ENCODE data around the gene PFKP. TPM values are rescaled to one million over a fixed set of nuclear protein-coding genes. Genes with fewer than 3 reads are reported as not detected.

PFKP gene
- polyA plus RNA-seq (2013, experiment 1 of 2; ENCODE audit: insufficient read length) = 539 TPM
- polyA plus RNA-seq (2013, experiment 2 of 2; ENCODE audit: insufficient read length) = 453 TPM

DNA sequence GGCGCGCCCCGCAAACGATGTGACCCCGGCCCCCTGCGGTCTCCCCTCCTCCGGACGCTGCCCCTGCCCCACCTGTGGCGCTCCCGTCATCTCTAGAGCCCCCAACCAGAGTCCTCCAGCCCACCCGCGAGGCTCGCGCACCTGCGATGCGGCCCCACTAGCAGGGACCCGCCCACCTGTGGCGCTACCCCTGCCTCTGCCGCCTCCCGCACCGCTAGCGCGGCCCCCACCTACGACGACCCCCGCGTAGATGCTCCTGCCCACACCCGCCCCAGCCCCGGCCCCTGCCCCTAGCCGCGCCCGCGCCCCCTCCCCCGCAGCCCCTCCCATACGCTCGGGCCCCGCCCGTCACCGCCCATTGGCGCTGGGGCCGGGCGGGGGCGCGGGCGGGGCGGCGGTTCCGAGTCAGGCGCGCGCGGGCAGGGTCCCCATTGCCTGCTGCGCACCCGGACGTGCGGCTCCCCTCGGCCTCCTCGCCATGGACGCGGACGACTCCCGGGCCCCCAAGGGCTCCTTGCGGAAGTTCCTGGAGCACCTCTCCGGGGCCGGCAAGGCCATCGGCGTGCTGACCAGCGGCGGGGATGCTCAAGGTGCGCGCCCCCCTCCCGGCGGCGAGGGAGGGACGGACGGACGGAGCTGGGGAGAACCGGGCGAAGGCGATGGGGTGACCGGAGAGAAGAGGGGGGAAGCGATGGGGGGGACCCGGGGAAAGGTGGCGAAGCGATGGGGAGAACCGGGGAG lies at the start of gene PFKP:
Gene PFKP, plus strand, starts transcription at position 431 of the 741 bp plus-strand sequence. Its CDS starts 48 bp downstream, at position 479.
- DNase-seq = peak; percentile 50

DNA sequence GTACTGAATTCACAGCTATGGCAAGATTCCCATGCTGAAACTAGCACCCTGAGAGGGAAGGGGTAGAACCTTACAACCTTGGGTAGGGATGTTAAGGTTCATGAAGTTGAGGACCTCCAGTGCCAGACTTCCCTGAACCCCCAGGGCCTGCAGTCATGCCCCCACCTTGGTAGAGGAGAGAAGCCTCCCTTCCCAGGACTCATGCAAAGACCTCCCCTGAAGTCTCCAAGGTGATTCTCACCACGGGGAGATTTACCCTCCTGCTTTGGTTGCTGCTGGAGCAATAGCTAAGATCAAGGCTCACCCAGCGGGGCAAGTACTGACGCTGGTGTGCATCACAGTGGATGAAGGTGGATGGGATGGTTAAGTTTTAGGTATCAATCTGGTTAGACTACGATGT lies 49.1 kb upstream of the PFKP start:
- no peak for DNase-seq

DNA sequence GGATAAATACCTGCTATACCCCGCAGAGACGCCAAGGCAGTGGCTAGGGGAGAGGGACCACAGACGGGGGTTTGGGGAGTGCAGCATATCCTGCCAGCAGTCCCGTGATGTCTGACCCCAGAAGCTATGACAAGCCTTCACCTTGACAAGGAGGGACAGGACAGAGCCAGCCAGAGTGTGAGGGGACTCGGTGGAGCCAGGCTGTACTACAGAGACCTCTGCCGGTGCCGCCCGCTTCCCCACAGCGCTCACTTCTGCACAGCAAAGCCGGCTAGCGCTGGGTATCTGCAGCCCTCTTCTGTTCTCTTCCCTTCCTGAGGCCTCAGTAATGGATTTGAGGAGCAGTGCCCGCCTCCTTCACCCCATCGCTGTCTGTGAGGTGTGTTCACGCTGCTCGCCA lies 47.0 kb upstream of the PFKP start:
- no peak for DNase-seq

DNA sequence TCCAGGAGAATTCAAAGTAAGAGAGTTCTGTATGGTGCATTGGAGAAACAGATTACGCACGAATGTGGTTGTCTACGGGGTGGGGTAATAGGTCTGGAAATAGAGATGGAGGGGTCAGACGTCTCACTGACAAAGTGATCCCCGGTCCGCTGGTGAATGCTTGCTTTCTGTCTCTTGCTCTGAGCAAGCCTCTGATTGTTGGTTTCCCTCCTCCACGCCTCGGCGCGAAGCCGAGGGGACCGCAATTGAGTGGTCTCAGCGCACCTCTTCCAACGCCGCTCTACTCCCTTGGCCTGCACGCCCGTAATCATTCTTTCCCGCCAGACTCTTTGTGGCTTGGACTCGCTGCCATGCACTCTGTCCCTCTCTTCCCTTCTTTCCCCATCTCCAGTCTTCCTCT lies 46.5 kb upstream of the PFKP start:
- DNase-seq = no peak

DNA sequence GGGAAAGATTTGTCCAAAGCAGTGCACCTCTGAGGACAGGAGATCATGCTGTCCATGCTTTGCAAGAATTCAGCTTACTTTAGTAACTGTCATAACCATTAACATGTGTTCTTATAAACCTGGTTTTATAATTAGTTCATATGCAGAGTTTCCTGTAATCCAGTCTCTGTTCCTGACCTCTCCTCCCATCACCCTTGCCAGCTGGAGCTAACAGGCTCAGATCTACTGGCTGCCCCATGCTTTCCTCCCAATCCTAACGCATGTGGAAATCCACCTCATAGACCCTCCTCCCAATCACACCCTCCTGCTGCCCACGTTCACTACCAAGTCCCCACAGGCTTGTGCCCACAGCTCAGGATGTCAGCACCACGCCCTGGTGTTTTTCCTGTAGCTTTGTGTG lies 45.3 kb upstream of the PFKP start:
- DNase-seq = no peak

DNA sequence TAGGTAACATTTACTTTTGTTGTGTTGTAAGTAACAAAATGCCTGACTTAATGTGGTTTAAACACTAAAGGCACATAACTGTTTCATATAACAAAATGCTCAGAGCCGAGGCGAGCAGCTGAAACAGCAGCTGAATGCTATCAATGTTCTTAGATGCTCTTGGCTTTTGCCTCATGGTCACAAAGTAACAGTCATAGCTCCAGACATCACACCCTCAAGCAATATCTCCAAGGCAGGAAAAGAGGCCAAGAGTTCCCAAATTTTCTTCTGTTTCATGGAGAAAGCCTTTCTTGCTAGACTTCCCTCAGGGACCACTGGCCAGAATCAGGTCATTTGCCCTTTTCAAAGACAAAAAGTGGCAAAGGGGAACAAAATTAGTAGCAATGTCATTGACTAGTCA lies 43.5 kb upstream of the PFKP start:
- DNase-seq = no peak

DNA sequence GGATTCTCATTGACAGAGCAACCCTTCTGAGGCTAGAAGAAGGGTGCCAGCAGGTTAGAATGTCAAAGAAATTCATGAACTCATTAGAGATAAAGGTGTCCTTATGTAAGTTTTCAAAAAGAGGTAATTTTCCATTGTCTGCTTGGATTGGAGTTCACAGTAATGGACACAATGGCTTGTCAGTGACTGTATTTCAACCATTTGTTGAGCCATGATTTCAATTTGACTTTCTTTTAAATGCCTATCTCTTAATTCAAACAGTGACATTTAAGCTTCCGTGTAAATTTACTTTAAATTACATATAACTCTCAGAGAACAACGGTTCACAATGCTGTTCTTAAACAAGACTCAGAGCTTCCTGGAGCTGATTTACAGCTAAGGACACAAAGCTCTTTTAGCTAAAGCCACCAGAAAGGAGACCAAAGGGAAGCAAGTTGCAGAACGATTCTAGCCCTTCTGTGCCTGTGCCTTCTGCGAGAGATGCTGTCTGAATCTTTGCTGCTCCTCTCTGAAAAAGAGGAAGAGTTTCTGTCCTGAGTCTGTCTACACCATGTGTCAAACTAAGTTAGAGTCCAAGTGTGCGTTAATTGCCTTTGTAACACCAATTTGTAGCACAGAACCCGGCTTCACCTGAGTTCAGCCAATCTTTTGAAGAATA lies 42.2 kb upstream of the PFKP start:
- no peak for DNase-seq

DNA sequence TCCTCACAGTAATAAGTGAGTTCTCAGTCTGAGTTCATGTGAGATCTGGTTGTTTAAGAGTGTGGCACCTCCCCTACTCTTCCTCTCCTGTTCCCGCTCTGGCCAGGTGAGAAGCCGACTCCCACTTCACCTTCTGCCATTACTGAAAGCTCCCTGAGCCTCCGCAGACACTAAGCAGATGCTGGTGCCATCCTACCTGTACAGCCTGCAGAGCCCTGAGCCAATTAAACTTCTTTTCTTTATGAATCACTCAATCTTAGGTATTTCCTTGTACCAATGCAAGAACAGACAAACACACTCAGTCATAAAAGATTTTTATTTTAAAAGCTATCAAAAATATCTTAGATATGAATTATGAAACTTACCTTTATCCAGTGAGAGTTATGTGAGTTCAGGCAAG lies 39.5 kb upstream of the PFKP start:
- no peak for DNase-seq

DNA sequence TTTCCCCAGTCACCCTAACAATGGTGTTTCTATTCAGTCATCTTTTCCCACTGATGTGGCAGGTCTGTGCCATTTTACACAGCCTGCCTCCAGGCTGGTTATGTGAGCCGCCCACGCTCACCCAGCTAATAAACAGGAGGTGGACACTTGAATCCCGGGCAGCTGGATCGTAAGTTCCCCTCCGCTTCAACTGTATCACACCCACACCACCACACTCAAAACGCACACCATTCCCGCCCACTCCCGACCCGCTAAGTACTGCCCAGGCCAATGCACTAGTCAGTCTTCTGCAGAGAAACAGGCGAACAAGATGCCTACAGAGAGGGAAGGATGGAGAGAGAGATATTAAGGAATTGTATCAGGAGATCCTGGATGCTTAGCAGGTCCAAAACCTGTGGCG lies 38.9 kb upstream of the PFKP start:
- DNase-seq = no peak

DNA sequence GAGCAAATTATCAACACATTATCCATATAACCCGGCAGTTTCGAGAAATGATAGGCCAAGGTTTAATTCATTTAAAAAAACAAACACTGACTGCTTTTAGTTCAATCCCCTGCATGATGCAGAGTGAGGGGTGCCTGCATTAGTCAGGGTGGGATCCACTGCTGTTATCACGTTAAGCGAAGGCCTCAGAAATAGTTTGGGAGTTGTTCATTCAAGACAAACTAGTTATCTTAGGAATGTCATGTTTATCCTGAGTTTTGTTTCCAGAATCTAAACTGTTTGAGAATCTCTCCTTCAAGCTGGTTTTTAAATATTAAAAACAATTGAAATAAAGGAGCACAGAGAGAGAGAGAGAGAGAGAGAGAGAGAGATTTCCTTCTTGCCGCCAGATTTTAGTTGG lies 36.6 kb upstream of the PFKP start:
- peak; percentile 29 for DNase-seq

DNA sequence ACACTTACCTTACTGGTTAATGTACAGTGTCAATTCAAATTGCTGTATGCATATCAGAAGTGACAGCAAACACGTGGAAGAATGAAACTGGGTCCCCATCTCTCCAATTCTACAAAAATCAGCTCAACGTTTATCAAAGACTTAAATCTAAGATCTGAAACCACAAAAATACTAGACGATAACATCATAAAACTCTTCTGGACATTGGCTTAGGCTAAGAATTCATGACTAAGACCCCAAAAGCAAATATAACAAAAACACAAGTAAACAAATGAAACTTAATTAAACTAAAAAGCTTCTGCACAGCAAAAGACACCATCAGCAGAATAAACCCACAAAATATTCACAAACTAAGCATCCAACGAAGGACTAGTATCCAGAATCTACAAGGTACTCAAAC lies 35.9 kb upstream of the PFKP start:
- no peak for DNase-seq

DNA sequence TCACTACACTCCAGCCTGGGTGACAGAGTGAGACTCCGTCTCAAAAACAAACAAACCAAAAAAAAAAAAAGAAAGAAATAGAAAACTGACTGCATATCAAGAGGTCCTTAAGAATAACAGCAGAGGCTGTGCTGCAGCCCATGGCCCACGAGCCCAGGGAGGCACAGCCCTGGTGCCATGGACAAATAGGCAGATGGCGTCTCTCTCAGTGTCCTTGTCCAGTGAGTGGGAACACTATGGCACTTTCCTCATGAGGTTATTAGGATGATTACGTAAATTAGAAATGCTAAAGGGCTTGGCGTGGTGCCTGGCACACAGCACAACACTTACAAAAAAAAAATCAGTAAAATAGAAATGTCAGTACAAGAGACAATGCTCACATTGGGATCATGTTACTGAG lies 33.4 kb upstream of the PFKP start:
- no peak for DNase-seq

DNA sequence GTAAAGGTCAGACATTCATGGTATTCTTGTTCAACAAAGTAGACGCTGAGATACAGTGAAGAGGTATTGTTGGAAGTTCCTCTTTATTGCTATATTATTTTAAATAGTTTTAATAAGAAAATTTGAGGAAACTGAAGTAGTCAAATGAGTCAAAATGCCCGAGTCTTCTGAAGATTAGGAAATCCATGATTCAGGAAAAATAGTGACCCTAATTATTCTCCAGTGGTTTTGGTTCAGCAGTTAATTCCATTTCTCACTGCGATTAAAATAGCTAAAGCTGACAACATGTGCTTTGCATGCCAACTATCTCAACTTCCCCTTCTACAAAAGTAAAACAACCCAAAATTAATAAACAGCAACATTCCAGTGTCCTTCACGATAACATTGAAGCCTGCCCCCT lies 32.7 kb upstream of the PFKP start:
- DNase-seq = no peak

DNA sequence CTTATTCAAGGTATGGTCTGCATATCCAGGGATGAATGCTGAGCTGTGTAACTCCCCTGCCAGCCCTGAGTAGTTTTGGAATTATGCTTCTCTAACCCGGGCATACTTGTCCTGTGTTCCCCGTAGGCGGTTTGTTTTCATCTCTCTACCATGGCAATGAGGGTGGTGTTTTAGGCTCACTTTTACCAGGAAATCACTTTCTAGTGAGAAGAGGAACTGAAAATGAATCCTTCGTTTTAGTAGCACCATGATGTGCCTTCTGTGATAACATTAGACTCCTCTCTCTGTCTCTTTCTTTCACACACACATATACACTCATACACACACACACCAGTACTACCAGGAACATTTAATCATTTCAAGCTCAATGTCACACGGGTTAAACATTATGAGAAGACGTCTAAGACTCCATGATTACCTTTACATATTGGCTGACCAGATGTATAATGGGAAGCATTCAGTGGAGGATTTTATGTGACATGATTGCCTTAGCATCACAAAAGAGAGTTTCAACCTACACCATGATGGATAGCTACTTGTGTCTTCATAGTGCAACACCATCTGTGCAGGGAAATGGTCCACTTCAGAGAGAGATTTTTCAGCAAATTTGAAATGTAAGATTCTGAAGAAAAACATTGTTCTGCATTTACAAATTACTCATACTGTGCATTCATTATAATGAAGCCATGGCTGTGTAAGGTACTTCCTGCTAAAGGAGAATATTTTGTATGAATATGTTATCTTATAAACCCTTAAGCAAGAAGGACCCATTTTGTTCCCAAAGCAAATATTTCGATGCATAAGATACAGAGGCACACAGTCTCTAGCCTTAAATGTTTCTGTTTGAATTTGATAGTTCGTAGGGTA lies 31.0 kb upstream of the PFKP start:
- no peak for DNase-seq

DNA sequence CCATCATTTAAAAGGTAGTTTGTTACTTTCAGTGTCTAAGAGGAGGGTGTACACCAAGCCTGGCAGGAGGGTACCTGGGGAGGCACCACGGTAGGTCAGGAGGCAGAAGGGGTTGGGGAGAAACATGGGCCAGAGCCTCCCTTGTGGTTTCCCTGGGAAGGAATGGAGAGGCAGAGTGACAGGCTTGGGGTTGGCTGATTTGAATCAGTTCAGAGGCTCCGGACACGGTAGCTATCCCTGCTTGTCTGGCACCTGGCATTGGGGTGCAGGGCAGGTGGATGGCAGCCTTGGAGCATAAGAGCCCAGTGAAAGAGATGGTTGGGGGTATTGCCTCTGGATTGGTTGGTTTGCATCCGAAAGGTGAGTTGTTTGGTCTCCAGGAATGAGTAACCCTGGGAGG lies 30.2 kb upstream of the PFKP start:
- no peak for DNase-seq

DNA sequence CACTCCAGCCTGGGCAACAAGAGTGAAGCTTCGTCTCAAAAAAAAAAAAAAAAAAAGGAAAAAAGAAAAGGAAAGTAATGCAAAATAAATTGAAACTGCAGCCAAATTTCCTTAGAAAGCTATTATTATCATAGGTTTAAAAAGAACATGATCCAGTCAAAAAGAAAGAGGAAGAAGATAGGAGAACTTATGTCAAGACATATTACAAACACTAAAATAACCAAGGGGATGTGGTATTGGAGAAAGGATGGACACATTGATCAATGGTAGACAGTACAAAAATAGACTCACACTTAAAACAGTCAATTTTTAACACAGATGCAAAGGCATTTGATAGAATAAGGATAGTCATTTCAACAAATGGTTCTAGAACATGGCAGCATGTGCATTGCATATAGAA lies 27.3 kb upstream of the PFKP start:
- no peak for DNase-seq

DNA sequence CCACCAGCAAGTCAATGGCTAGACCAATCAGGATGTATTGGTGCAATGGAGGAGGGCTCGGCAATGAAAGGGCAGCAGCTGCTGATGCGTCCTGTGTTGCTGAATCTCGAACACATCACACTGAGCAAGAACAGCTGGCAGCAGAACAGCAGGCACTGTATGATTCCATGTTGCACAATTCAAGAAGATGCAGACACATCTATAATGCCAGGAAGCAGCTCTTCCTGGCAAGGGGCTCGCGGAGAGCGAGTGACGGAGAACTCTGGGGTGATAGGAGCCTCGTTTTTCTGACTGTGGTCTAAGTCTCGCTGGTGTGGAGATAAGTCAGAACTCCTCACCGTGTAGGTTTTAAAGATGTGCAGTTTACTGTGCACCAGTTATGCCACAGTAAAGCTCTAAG lies 24.8 kb upstream of the PFKP start:
- no peak for DNase-seq

DNA sequence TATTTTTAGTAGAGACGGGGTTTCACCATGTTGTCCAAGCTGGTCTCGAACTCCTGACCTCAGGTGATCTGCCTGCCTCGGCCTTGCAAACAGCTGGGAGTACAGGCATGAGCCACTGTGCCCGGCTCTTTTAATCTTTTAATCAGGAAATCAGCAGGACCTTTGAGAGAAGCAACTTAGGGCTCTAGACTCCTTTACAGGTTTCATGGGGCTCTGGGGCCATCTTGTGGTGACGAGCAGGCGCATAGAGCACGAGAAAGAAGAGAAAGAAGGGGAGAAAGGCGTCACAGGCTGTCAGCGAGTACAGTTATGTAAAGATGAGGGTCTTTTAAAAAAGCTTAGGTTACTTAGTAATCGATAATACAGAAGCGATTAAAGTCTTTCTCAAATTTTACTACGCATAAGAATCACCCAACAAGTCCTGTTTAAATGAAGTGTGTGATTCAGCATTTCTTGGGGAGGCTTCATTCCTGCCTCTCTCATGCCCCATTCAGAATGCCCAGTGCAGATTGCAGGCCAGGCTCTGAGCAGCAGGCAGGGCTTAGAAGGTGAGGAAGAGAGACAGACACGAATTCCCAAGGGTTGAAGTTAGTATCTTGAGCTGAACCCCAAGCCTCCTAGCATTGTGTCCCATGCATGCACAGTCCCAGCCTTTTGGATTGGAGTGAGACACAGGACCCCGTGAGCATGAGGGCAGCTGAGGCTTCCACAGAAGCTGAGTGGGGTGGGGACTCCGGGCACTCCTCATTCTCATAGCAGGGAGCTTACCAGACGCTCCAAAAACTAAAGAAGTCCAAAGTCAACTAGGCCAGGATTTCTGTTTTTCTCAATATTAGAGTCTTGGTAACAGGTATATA lies 23.6 kb upstream of the PFKP start:
- DNase-seq = peak; percentile 82

DNA sequence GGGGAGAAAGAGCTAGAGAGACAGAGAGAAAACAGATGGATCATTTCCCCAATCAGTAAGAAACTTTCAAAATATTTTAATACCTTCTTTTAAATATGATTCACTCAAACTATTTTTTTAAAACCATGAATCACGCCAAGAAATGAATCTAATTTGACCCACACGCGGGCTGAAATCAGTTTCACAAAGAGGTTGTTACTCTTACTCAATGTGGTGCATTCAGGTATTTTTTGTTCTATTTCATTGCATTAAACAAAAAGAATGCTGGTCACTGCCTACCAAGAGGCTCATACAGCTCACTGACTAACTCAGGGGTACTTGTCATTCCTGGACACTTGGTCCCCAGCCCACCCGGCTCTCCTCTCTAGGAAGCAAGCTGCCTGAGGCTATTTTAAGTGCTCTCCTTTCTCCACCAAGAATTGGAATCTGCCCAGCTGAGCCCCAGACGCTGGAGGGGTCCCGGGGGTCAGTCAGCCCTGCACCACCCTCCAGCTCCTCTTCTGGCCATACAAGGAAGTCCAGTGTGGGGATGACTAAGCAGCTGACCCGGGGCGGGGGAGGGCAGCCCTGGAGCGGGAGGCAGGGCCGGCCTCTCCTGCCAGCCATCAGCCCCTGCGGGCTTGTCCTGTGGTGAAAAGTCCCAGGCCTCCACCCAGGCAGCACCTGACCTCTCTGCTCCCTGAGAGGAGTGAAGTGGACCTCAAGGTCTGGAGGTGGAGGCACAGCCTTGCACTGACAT lies 21.7 kb upstream of the PFKP start:
- peak; percentile 91 for DNase-seq

DNA sequence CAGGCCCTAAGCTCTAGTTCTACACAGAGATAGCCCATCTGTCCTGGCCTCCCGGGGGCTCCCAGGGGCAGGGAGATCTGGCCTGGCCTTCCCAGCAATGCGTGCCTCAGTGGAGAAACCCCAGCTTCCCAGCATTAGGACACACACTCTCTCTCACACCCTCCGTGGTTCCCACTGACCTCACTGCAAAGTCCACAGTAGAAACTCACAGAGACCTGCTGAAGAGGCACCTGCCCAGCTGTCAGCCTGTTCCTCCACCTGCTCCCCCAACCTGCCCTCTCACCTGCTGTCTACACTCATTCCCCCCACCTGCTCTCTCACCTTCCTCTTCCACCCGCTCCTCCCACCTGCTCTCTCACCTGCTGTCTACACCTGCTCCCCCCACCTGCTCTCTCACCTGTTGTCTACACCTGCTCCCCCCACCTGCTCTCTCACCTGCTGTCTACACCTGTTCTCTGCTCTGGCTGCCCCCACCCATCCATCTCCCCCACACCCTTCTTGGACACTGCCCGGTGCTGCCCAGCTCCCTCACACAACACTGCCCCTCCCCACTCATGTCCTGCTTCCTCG lies 21.1 kb upstream of the PFKP start:
- DNase-seq = no peak

DNA sequence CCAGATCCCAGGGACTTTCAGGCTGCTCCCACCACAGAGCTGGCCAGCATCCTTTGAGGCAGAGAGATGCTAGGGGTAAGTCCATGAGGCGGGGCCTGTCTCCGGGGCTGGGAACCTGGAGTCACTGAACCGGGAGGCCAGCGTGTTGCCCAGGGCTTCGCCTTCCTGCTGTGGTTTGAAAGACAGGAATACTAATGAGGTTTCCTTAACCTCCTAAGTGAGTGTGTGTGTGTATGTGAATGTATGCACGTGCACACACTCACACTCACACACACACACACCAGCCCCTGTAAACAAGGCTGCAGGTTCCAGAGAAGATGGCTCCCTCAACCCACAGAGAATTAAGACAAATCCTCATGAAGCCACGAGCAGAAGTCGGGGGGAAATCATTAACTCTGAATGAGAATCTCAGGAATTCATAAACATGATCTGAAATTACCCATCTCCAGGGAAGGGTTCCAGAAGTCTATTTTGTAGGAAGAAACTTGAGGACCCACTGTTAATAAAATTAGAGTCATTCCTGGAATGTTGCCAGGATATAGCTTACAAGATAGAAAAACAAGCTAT lies 20.3 kb upstream of the PFKP start:
- DNase-seq = peak; percentile 88

Data from fibroblast of skin of back (primary cell).